HG03460 (cell line): ENCODE data around the gene NEUROG1.

Experiments
- ATAC-seq: cut with Tn5 transposase; IDR thresholded peaks from one replicate; pipeline ENCODE4 v1.9.1; 2021; ENCODE audit not compliant: unreplicated experiment

Gene NEUROG1

GRCh38 chr5:135535820-135536801 is at the start of gene NEUROG1:
NEUROG1 (minus strand) TSS chr5:135535964; CDS start chr5:135535690, 274 bp downstream.
- no peak for ATAC-seq

GRCh38 chr5:135584918-135585317 is 49.2 kb upstream of the NEUROG1 start:
- ATAC-seq, result no peak

DNA sequence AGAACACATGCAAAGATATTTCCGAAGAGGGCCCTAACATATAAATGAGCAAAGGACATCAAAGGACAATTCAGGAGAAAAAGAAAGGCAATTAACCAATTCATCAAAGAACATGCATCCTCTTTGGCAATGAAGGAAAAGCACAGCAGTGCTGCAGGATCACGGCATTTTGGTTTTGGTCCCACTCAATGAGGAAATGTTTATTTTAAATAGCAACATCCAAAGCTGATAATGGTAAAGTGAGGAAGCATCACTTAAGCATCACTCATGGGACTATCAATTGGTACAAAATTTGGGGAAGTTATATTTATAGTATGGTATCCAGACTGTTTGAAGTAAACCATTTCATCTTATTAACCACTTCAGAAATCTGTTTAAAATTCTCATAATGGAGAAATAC is 48.5 kb upstream of the NEUROG1 start:
- no peak for ATAC-seq

DNA sequence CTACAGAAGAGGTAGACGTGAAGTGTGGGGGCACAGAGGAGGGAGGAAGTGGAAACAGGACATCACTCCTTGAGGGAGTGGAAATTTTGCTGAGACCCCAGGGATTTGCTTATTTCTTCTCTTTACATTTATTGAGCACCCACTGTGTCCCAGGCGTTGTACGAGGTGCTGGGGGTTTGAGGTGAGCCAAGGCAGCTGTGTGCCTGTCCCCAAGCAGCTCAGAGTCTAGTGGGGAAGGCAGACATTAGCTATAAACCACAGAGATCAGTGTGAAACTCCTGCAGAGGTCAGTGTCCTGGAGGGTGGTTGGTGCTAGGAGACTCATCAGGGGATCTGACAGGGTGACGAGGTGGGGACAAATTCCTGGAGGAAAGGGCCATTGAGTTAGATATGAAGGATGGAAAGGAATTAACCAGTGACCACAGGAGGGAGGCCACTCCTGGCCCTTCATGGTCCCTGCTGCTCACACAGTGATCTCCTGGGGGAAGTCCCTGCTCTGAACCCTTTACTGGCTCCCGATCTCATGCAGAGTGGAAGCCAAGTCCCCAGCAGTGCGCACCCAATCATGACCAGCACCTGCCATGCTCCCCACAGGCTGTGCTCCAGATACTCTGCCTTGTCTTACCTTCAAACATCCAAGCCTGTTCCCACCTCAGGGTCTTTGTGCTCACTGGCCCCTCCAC is 46.5 kb upstream of the NEUROG1 start:
- ATAC-seq, result no peak

DNA sequence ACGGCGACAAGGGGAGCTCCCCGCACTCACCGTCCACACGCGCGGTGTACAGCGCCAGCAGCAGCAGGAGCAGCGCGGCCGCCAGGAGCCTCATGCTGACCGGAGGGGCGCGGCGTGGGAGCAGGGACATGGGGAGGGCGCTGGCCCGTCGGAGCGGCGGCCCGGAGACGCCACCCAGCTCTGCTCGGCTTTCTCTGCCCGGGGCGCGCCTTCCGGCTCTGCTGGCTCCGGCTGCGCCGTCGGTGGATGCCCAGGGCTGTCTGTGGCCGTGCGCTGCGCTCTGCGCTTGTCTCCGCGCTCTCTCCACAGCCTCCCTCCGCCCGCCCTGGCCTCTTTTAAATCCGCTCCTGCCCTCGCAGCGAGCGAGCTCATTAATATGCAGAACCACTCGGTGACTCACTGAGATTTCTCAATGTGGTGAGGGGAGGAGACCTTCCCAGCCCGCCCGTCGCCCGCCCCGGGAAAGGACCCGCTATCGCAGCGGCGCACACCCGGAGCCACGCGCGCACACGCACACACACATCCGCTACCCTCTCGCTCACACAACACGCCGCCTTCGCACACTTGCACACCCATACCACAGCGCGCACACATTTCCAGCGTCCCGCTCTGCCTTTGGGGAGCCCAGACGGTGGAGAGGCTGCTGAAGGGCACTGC is 43.0 kb upstream of the NEUROG1 start, which contains the start of gene CXCL14:
Gene CXCL14 (minus strand): TSS at position 307 of the 657 bp plus-strand sequence. CDS start 213 bp downstream, at position 94.
- ATAC-seq, result no peak

GRCh38 chr5:135578305-135578684 is 42.5 kb upstream of the NEUROG1 start:
- no peak for ATAC-seq

DNA sequence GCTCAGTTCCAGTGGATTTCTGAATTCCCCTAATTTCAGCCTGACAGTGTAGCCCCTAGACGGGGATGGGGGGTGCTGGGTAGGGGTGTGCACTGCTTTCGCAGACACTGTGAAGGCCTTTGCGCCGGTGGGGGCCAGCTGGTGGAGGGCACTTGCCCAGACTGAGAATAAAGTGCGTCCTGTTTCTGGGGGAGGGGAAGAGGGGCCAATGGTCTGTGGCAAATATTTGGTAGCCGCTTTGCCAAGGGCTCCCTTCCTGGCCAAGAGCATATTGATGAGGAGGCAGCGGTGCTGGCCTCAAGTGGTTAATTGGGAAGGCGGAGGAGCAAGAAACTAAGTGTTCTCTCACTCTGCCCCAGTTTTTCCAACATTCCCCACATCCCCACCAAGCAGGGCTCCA is 41.7 kb upstream of the NEUROG1 start:
- no peak for ATAC-seq

DNA sequence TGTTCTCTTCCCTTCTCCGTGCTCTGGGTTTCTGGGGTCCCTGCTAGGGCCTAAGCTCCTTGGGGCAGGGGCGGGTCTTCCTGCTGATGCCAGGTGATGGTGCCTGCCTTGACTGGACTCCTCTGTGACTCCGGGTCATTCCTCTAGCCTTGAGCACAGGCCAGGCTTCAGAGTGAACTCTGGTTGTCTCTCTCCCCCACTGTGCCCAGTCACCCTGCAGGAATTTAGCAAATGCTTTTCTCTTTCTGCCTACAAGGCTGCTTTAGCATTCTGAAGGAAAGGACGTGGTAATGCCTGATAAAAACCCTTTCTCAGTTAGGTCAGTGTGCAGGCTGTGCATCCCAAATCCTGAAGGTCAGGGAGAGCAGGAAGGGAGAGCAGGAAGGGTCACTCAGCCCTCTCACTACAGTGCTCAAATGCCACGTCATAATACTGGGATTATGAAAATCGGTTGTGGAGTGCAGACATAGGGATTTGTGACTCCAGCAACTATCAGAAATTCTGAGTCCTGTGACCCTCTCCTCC is 40.4 kb upstream of the NEUROG1 start:
- ATAC-seq, result no peak

DNA sequence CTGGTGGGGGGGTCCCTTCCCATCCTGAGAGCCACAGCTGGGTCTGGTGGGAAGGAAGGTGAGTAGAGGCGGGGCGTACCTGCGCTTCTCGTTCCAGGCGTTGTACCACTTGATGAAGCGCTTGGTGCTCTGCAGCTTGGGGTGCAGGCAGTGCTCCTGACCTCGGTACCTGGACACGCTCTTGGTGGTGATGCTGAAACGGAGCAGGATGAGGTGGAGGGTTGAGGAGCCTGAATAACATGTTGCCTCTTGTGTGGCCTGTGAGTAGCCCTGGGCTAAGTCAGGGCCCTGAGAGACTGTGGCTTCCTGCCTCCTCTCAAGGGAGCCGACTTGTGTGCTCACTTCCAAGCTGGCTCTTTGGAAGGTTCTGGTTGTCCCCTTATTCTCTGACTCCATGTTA is 38.7 kb upstream of the NEUROG1 start:
- no peak for ATAC-seq

GRCh38 chr5:135571902-135572301 is 36.1 kb upstream of the NEUROG1 start:
- ATAC-seq, result no peak

DNA sequence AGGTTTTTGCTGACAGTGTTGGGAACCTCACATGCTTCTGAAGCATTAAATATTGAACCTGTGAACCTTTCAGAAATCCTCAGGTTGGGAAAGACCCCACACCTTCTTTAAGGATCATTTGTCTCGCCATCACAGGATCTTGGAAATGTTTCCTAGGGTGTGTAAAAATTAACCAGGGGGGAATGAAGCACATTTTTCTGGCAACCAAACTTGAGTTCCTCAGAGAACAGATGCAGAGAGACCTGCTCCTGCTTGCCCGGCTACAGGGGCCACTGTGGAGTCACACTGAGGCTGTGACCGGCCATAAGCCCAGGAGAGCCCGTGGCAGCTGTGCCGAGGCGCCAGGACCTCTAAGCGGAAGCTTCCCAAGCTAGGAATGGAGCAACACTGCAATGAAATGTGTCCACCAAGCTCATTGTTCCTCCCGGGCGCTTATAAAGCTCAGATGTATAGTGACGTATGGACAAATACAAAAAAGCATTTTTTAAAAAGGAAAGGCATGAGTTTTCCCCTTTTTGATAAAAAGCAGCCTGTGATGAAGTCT is 35.4 kb upstream of the NEUROG1 start:
- no peak for ATAC-seq

DNA sequence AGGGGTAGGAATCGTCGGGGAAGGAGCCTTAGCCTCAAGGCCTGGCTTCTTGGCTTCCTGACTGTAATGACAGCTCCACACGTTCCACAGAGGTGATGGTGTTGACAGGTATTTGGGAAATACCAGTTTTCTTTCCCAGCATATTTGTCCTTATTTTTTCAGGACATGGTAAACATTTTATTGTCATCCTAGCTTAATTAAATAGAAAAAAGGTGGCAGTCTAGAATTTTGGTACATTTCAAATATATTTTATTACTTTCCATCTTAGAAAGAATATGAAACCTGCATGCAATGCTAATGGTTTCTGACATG is 34.6 kb upstream of the NEUROG1 start:
- ATAC-seq, result no peak

GRCh38 chr5:135569755-135570452 is 34.1 kb upstream of the NEUROG1 start:
- ATAC-seq, result no peak

GRCh38 chr5:135568923-135569360 is 33.2 kb upstream of the NEUROG1 start:
- ATAC-seq, result no peak

DNA sequence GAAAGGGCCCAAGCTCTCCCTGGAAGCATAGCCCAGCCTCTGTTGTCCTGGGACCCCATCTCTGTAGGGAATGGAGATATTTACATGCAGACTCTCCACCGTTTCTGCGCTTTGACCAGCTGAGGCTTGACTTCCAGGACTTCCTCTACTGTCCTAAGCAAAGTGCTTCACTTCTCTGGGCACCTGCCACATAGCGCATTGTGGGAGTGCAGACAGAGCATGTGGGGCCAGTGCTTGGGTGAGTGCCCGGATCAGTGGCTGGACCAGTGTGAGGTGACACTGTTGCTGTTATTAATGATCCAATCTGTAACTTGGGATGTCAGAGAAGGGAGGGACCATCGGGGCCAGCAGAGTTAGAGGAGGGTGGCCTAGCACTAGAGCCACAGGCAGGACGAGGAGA is 32.5 kb upstream of the NEUROG1 start:
- ATAC-seq, result no peak

DNA sequence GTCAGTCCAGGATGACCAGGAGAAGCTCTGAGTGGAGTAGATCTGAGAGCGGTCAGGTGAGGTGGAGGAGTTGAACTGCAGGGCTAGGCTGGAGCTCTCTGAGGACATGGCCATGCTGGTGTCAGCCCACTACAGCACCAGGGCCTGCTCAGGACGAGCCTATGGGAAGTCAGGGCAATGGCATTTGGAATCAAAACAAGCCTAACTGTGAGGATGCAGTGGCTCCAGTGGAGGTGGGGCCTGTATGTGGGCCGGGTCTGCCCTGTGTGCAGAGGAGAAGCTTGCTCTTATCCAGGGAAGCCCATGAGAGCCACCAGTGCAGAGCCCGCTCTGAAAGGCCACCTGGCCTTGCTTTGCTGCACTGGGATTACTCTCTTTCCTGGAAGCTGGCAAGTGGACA is 31.9 kb upstream of the NEUROG1 start:
- no peak for ATAC-seq

GRCh38 chr5:135566422-135567400 is 30.9 kb upstream of the NEUROG1 start:
- ATAC-seq, result no peak

GRCh38 chr5:135565725-135566421 is 30.1 kb upstream of the NEUROG1 start:
- peak; percentile 54 for ATAC-seq

GRCh38 chr5:135565266-135565665 is 29.5 kb upstream of the NEUROG1 start:
- no peak for ATAC-seq
